ENCODE results near the gene ANTXR1.

- TF ChIP-seq CTCF (IDR thresholded peaks at IDR 0.05; ENCODE audit: low read depth, low read length) (no peak), EZH2phosphoT487 (IDR thresholded peaks at IDR 0.05; ENCODE audit: low read depth) (no peak)
These were observed 168.0 kb downstream of the ANTXR1 start for GRCh38 chr2:69180974-69181373.
